GM18909 (cell line): ENCODE measurements around the gene EML2.

Experiments
- ATAC-seq: cut with Tn5 transposase; IDR thresholded peaks from one replicate; pipeline ENCODE4 v1.9.1; 2021; ENCODE audit warnings: mild to moderate bottlenecking; ENCODE audit not compliant: unreplicated experiment, poor library complexity

Gene EML2

GRCh38 chr19:45560038-45560437 lies 79.2 kb downstream of the EML2 start:
- no peak for ATAC-seq
